CD4-positive, alpha-beta T cell treated with Interleukin-10 for 1 hour (primary cell): ENCODE measurements around the gene GLIS1.

Experiments
- DNase-seq: peaks from one replicate; pipeline ENCODE4 v3.0.0-alpha.2; 2020

Gene GLIS1

DNA sequence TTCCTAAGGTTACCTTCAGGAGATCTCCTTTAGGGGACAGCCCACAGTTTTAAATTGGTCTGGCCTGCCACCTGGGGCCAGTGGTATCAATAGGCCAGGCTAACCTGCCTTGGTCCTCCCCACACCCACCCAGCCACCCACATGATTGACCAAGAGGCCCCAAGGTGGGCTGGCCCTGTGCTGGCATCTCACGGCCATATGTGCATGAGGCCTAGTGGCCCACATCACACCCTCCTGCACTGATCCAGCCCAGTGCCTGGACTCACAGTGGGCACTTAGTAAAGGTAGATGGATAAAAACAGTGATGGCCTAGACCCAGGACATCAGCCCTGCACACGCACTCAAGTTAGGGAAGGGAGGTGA, 197.7 kb downstream of the GLIS1 start:
- no peak for DNase-seq

DNA sequence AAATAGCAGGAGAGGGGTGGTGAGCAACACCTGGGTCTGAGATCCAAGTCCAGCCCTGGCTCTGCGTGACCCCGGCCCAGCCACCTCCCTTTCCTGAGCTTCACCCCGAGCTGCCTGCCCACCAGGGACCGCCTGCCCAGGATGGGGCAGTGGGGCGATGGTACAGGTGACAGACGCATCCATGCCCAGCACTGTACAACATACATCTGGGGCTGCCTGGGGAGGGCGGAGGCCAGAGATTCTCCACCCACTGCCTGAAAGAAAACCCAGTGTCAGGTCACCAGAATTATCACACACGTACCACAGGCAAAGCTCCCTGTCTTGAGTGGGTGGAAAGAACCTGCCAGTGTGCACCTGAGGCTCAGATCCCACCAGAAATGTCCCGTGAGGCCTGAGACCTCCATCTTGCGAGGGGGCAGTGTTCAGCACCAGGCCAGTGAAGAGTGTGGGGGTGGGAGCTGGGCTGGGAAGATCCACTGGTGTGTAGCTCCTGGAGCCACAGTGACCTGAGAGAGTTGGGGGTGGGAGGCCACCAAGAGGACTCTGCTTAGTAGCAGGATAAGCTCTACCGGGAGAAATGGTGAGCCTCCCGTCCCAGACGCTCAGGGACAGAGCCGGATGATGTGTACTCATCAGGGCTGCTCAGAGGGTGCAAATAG, 198.2 kb downstream of the GLIS1 start:
- DNase-seq = no peak

DNA sequence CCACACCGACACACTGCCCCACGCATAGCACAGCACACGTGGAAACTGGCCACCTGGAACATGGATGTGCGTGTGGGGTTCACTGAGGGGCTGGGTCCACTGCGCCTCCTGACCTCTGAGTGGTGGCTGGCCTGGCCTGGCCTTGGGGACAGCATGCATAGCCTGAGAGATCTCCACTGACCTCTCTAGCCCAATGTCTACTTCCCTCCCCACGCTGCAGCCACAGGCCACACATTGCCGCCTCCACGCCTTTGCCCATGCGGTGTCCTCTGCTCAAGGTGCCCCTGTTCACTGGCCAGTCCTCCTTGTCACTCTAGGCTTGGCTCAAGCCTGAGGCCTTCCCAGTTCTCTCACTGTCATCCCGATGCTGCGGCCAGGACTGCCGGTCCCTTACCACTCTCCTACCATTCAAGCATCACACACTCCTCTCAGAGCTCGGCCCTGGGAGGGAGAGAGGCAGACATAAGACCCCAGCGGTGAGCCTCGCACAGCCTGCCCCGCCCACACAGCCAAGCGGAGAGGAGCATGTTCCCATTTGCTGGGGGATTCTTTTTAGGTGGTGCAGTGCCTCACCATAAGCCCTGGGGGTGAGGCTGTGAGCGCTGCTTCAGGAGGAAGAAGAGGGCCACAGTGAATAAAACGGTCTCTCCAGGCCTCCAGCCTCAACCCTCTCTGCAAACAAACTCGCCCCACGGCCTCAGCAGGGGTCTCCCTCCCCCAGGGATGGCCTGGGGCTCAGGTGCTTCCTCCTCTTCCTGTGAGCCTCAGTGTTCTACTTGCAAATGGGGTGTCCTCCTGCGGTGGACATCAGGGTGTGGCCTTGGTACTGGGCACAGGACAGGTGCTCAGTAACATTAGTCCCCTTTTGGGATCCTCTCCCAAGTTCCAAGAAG, 199.0 kb downstream of the GLIS1 start:
- DNase-seq = no peak

DNA sequence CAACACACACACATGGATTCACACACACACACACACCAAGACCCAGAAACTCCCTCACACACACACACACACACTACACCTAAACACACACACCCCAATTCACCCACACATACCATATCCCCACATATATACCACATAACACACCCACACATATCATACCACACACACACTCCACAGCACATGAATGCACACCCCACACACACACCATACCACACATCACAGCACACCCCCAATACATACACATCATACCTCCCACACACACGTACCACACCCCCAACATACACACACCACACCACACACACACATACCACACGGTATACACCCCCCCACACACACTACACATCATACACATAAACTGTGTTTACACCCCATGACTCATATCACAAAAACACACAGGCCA, 199.7 kb downstream of the GLIS1 start:
- no peak for DNase-seq

DNA sequence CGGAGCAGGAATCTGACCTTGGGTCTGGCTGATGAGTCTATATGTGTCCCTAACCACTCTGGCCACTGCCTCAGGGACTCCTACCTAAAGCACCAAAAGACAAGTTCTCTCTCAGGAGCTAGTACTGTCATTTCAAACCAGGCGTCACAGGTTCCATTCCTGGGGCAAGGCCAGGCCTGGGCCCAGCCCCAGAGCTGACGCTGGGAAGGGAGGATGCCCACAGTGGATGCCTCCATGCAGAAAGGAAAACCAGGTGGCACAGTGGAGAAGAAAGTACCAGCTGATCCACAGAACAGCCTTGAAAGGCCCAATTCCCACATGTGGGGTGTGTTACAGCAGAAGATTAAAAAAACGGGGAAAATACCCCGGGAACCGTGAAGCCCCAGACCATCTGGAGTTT, 202.4 kb downstream of the GLIS1 start:
- no peak for DNase-seq

DNA sequence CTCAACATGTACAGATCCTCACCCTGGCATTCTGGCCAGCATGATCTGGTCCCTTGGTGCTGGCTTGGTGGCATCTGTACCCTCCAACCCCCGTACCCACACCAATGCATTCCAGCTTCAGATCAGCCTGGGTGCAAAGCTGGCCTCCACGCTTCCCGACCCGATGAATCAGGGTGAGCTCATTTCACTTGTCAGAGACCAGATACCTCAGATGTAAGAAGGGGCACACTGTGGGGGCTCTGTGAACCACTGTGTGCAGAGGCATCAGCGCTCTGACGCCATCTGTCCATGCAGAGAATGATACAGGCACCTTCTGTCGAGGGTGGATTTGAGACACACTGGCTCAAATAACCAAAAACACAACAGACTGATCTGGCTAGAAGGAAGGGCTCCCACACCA, 203.1 kb downstream of the GLIS1 start:
- DNase-seq = no peak

DNA sequence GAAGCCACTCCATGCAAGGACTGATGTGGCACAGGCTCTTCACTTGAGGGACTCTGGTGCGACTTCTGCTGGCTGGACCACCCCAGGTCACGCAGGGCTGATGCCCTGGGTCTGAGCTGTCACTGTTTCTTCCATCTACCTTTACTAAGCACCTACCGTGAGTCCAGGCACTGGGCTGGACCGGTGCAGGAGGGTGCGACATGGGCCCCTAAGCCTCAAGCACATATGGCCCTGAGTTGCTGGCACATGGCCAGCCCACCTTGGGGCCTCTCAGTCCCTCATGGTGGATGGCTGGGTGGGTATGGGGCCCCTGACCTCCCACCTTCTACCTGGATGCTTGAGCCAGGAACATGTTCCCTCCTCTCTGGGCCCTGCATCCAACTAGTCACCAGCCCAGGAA, 203.7 kb downstream of the GLIS1 start:
- DNase-seq = no peak

DNA sequence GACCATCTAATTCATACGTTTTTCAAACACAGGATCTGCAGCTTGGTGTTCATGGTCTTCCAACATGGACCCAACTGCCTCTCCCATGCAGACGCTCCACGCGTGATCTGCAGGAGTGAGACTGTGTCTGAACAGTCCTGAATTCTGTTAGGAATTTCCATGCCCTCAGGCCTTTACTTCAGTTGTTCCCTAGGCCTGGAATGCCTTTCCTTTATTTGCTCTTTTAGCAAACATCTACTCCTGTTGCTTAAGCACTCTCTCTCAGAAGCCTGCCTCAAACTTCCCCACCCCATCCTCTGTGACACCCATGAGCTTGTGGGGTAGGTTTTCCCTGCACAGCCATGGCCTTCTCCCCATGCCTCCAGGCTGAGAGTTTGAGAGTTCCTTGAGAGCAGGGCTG, 206.1 kb downstream of the GLIS1 start:
- DNase-seq = no peak

DNA sequence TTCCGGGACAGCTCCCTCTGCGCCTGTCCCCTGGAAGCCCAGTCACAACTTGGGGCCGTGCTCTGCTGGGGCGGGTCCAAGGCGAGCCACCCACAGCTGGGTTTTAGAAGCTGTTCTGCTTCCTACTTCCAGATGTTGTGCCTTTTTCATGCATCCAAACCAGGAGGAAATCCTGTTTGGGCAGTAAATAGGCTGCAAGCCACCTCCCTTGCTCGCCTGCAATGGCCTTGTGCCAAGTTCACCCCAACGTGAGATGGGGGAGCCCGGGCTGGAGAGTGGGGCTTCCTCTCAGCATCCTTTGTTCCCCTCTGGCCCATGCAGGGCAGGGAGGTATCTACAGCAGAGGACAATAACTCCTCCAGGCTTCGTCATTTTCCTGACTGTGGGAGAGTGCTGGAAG, 206.6 kb downstream of the GLIS1 start:
- DNase-seq = no peak

DNA sequence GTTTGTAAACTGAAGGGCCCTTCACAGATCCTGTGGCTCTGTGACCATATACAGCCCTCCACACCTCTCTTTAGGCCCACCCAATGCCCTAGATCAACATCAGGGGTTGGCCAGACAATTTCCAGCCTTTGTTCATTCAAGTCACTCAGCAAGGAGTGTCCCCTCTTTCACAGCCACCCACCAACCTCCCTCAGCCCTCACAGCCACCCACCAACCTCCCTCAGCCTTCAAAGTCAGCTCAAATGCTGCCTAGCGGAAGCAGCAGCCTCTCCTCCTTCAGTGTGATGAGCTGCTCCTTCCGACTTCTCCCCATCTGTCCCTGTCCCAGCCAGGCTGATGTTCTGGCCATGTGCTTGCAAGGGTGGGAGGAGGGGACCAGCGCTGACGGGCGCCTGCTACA, 208.4 kb downstream of the GLIS1 start:
- DNase-seq = no peak

DNA sequence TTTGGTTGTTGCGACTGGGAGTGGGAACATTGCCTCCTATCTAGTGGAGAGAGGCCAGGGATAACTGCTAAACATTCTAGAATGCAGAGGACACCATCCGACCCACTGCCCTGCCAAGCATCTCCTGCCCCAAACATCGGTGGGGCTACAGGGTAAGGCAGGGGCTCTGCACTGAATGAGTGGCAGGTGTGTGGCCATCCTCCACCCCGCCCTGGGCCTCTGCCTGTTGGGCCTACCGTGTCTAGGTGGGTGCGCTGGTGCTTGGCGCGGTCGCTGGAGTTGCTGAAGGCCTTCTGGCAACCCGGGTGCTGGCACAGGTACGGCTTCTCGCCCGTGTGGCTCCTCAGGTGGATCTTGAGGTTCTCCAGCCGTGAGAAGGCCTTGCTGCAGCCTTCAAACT, 209.4 kb downstream of the GLIS1 start:
- DNase-seq = no peak

DNA sequence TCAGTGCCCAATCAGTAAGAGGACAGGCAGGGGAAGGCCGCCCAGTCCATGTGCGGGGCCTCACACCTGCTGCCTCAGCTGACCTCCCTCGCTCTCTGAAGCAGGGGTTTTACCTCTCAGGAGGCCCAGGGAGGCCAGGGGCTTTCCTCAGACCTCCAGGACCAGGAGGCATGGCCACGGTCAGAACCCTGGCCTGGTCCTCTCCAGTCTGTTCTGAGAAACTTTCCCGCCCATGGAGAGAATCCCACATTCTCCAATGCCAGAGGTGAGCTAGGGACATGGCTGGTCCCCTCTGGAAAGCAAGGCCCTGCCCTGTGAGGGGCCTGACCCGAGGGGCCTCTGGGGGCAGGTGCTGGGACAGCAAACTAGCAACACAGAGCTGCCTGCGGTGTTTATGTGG, 211.6 kb downstream of the GLIS1 start:
- DNase-seq = no peak

DNA sequence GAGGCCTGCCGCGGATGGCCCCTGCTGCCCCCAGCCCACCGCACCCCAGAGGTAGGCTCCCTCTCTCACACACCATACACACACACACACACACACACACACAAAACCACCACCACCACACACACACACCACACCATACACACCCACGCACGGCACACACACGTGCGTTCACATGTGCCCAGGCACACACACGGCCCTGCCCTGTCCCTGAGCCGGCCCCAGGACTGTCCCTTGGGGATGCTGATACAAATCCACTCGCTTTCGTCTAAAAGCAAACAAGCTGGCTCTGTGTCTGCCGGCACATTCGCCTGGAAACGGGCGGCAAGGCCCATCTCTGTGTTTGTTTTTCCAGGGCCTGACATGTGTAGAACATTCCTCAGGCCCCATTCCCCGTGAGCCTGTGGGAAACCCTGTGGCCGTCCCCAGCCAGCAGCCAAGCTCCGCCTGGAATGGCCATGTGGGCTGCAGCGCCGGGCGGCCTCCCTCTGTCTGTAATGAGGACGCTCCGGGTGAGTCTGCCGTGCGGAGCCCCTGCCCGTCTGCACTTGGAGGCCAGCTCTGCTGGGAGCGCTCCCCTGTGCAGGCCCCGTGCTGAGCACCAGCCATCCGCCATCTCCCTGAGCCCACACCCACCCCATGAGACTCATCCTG, 212.4 kb downstream of the GLIS1 start:
- no peak for DNase-seq

DNA sequence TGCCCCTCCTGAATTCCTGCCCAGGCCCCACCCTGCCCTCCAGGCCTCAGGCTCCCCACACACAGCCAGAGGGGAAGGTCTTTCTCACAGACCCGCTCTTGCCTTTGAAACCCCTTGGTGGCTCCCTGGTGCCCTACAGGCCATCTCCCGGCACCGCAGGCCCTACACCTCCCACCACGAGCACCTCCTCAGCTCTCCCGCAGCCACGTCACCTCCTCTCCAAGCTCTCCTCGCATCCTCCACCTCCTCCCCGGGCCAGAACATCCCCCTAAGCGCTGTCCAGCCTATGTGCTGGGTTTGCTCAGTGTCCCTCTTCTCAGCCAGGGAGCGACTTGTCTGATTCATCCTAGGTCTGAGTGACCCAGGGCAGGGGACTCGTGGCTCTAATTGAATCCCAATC, 213.4 kb downstream of the GLIS1 start:
- DNase-seq = no peak

DNA sequence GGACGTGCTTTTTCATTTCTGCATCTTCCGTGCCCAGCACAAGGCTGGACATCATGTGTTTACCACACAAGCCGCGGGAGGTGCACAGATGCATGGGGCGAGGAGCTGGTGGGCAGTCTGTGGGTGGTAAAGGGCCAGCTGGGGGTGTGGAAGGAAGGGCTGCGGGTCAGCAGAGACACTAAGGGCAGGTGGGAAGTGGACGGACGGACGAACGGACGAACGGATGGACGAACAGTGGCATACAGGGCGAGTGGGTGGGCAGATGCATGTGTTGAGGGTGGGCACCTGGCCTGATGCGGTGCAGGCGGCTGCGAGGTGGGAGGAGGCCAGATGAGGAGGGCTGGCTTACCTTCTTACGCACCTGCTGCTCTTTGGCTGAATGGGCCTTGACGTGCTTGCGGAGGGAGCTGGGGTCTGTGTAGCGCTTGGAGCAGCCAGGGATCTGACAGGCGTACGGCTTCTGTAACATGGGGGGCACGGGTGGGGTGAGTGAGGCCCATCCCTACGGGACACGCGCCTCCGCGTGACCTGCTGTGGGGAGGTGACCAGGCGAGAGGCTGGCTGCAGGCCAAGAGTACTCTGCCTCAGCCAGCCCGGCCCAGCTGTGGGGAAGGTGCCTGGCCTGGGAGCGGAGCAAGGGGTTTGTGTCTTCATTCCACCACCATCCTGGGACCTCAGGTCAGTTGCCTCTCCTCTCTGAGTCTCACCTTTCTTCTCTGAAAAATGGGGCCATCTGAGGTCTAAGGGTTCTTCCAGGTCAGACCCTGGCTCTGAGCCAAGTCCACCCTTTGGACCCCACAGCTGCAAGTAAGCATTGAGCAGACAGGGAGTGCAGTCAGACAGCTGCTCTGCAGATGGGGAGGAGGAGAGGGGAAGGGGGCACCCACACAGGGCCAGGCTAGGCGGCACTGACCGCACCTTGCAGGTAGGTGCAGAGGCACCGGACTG, 214.3 kb downstream of the GLIS1 start:
- DNase-seq = no peak

DNA sequence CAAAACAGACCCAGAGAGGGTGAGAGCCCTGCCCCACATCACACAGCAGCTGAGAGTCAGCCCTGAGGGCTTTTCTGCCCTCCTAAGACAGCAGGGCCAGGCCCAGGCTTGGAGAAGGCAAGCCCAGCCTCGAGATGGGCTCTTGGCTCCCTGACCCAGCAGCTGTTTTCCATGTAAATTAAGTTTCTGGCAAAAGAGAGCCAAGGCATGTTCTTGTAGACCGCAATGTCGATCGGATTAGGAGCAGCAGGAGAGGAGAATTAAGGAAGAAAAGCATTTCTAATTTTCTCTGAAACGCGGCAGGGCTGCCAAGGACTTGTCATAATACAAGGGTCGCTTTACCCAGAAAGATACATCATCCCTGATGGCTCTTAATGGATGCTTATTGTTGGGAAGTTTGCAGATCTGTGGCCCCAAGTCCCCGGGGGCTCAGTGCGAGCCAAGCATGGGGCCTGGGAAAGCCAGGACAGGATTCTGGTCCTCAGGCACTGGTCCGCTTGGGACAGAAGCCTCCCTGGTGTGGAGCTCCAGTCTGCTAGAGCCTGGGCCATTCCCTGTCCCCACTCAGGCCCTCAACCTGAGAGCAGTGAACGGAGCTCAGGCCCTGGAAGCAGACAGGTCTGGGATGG, 216.9 kb downstream of the GLIS1 start:
- no peak for DNase-seq

DNA sequence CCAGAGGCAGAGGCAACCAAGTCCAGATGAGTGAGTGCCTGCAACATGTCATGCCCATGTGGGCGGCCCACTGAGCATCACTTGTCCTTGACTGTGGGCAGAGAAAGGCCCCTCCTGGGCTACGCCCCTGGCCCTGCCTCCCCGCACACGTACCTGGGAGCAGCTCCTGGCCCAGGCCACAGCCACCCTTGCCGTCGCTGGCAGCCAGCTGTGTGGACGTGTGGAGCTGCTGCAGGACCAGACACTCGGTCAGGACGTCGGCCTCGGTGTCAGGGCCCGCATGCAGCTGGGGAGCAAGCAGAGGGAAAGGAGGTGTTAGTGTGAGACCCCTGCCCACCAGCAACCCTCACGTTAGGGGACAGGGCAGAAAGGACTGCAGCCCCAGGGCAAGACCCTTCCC, 218.5 kb downstream of the GLIS1 start:
- DNase-seq = no peak

DNA sequence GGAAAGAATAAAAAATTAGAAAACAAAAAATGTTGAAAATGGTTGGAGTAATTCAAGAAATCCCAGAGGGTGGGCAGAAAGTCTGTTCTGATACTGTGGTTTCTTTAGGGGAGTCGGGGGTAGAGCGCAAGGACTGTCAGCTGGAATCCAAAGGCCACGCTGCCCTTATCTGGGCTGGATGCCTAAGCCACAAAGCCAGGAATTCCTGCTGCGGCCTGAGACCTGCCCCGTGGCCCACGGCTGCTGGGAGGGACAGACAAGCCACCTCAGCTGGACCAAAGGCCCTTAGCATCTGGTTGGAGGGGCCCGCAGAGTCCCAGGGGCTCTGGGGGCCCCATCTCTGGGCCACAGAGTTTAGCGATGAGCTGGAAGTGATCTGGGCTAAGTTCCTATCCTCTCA, 219.5 kb downstream of the GLIS1 start:
- DNase-seq = no peak

DNA sequence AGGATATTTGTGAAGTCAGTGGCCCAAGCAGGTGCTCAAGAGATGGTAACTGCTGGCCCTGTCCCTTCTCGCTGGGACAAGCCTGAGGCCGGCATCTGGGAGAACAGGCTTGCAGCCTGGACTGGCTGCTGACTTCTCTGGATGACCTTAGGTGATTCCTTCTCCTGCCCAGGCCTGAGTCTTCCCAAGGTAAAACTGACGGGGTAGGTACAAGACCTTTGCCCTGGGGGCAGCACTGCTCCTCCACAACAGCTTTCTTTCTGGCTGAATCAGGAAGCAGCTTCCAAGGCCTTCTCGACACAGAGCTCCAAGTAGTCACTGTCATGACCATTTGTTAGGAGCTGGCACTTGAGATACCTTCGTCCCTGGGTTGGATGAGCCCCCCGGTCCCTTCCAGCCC, 220.2 kb downstream of the GLIS1 start:
- DNase-seq = no peak

DNA sequence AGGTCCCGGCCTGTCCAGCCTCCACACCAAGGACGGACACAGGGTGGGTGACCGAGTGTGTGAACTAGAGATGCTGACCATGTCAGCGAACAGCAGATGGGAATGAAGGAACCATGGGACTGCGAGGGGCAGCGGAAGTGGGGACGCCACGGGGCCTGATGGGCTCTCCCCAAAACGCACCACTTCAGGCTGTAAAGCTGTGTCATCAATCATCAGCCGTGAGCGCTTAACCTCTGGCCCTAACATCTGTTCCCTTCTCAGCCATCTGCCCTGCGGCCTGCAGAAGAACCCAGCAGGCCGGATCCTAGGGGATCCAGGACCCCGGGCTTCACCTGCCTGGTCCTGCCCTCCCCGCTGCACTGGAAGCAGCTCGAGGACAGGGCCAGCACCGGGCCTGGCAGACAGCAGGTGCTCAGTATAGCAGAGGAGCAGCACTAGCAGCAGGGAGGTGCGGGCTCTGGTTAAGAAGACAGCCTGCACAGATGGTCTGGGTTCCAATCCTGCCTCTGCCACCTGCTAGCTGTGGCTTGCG, 221.1 kb downstream of the GLIS1 start:
- DNase-seq = no peak

DNA sequence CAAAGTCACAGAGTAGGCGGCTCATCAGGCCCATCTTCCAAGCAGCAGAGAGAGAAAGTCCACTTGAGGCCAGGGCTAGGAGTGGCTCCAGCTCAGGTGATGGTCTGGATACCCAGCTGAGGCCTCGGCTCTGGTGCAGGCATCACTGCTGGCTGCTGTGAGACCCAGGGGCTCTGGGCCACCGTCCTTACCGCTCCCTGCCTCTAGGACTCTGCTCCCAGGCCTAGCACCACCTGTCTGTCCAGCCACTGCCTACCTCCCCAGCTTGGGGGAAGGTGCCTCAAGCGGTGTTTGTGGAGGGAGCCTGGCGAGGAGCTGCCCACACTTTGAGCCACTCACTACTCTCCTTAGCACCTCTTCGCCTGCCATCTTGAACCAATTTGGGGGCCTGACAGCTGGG, 221.9 kb downstream of the GLIS1 start:
- no peak for DNase-seq

DNA sequence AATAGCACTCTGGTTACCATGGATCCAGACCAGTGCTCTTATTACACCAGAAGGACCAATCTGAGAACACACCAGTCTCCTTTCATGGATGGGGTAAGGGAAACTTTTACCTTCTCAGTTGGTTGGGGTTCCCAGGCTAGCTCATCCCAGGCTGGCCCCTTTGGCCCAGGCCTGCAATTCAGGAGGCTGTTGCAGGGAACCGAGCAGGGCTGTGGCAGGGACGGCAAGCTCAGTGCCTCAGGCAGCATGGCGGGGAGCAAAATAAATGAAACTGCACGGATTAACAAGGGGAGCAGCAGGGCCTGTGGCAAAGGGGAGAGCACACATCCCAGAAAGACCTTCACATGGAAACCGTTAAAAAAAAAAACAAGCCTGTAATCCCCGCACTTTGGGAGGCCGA, 222.8 kb downstream of the GLIS1 start:
- DNase-seq = no peak
